GM10266 (cell line): ENCODE measurements around the gene LAMA2.

Source experiments
- DNase-seq: peaks from one replicate; pipeline ENCODE4 v3.0.0; 2012; ENCODE audit errors: extremely low spot score
- CTCF ChIP-seq: IDR thresholded peaks from 2 replicates; pipeline ENCODE4 v1.5.1; 2012; ENCODE audit warnings: mild to moderate bottlenecking, low read depth; ENCODE audit not compliant: control insufficient read depth, insufficient read depth; ENCODE audit errors: missing control alignments

LAMA2 gene

DNA sequence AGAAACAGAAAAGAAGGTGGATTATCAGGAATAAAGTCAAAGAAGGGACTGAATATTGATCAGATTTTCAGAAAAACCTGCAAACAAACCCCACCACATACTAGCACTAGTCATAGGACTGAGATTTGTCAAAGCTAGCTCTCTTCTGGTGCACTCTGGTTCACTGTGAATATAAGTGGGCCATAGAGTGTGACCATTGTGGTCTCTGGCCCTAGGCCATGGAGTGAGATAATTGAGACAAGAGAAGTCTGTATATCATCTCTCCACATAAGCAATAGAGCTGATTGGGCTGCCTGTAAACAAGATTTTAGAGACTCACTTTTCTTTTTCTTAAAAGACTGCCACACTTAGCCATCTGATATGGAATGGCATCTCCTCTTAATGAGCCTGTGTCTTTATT is 247.2 kb downstream of the LAMA2 start:
- TF ChIP-seq CTCF = no peak
- no peak for DNase-seq

GRCh38 chr6:129130959-129131681 is 248.2 kb downstream of the LAMA2 start:
- no peak for DNase-seq
- TF ChIP-seq CTCF = no peak

DNA sequence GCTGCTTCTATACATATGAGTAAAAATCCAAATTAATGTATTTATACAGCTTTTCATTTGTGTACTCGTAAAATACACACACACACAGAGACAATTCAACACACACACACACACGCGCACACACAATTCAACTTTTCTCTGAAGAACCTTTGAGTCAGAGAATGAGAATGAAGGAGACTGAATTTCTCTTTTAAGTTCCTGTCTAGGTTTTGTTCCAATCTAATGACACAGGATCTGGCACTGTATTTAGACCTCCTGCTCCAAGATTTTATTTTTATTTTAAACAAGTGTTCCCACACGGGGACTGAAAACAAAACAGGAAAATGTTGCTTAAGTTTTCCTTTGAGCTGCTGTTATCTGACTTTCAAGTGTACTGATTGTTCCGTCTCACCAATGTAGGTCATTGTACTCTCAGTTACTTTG is 250.8 kb downstream of the LAMA2 start:
- DNase-seq = no peak
- TF ChIP-seq CTCF = no peak

DNA sequence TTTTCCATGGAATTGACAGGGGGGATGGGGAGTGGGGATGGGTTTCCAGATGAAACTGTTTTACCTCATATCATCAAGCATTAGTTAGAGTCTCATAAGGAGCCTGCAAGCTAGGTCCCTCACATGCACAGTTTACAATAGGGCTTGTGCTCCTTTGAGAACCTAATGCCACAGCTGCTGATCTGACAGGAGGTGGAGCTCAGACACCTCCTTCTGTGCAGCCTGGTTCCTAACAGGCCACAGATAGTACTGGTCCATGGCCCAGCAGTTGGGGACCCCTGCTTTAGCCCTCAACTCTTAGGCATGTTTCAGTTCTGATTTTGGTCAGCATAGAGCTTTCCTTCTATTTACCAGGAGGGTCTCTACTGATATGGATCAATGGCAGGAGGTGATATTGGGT is 251.6 kb downstream of the LAMA2 start:
- no peak for DNase-seq
- no peak for TF ChIP-seq CTCF

- no peak for TF ChIP-seq CTCF
Observed at GRCh38 chr6:129135451-129135850, 252.5 kb downstream of the LAMA2 start.

DNA sequence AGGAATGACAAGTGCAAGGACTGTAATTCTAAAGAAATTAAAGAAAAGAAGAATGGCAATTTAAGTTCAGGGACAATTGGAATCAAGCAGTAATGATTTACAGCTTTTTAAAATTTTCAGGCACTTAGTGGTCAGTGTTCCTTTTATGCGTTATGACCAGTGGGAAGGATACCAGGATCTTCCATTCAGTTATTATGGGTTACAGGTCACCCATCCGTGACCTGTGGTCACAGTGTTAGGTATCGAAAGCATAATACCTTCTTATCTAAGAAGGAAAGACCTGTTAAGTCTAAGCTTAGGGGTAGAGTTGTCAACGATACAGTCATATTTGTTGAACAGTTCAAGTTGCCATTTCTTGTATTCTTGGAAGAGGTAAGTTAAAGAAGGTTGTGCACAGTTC is 253.8 kb downstream of the LAMA2 start:
- no peak for TF ChIP-seq CTCF
- DNase-seq = no peak

More at GRCh38 chr6:129135451-129135850, 252.5 kb downstream of the LAMA2 start:
- no peak for DNase-seq

- DNase-seq = no peak
- TF ChIP-seq CTCF = no peak
Observed at GRCh38 chr6:129138739-129139405, 255.9 kb downstream of the LAMA2 start.
